Measurements from ENCODE around the gene STYX. TPM values are rescaled to one million over a fixed set of nuclear protein-coding genes. Genes with fewer than 3 reads are reported as not detected.

The STYX gene
- polyA plus RNA-seq, 1 donor from 2014 or later = 15.1 TPM

- H3K9me3 ChIP-seq (ENCODE audit: low read length) = no peaks in the 10 kb centered on the region
- TF ChIP-seq TAF1 (IDR thresholded peaks at IDR 0.05; ENCODE audit: low read depth) (no peak), EP300 (conservative IDR thresholded peaks at IDR 0.05; ENCODE audit: poor library complexity, severe bottlenecking) (no peak), MXI1 (conservative IDR thresholded peaks at IDR 0.05; ENCODE audit: poor library complexity, severe bottlenecking) (no peak), SMC3 (conservative IDR thresholded peaks at IDR 0.05; ENCODE audit: poor library complexity) (no peak), CTCF (IDR thresholded peaks at IDR 0.05; ENCODE audit: poor library complexity, severe bottlenecking) (no peak), EZH2 (IDR thresholded peaks at IDR 0.05; ENCODE audit: borderline replicate concordance, insufficient read depth, low read length, poor library complexity, severe bottlenecking) (no peak), RAD21 (conservative IDR thresholded peaks at IDR 0.05) (no peak), REST (IDR thresholded peaks at IDR 0.05; ENCODE audit: borderline replicate concordance) (no peak), POLR2AphosphoS5 (IDR thresholded peaks at IDR 0.05) (no peak)
- H3K79me2 ChIP-seq (replicated peaks; ENCODE audit: insufficient read depth, low read length) = no peaks in the 10 kb centered on the region
- no peaks in the 10 kb centered on the region for H3F3A ChIP-seq (ENCODE audit: insufficient read depth, low read length, poor library complexity, severe bottlenecking)
- no peaks in the 10 kb centered on the region for H4K20me1 ChIP-seq (ENCODE audit: insufficient read depth)
- H3K9me2 ChIP-seq (ENCODE audit: insufficient read depth, low read length) = no peaks in the 10 kb centered on the region
- H3K36me3 ChIP-seq (ENCODE audit: insufficient read depth, low read length) = no peaks in the 10 kb centered on the region
- no peak overlapping the region for H3K4me3 ChIP-seq (ENCODE audit: low read length)
- no peak overlapping the region for H3K4me2 ChIP-seq (ENCODE audit: low read length)
- no peak overlapping the region for H2AFZ ChIP-seq (ENCODE audit: low read depth, low read length)
- no peak overlapping the region for H3K27ac ChIP-seq (ENCODE audit: low read length)
- no peaks in the 10 kb centered on the region for H3K27me3 ChIP-seq (ENCODE audit: insufficient read depth, low read depth, low read length)
- H3K9ac ChIP-seq (ENCODE audit: low read length) = no peak overlapping the region
Measured at GRCh38 chr14:52806115-52806514, 76.1 kb downstream of the STYX start.

- Histone ChIP-seq H3K27me3 (ENCODE audit: insufficient read depth, low read depth, low read length) (no peaks in the 10 kb centered on the region), H3K79me2 (replicated peaks; ENCODE audit: insufficient read depth, low read length) (no peaks in the 10 kb centered on the region), H3K4me2 (ENCODE audit: low read length) (no peak overlapping the region), H3K4me3 (ENCODE audit: low read length) (no peak overlapping the region), H3F3A (ENCODE audit: insufficient read depth, low read length, poor library complexity, severe bottlenecking) (no peaks in the 10 kb centered on the region), H3K9ac (ENCODE audit: low read length) (no peak overlapping the region), H2AFZ (ENCODE audit: low read depth, low read length) (no peak overlapping the region), H3K27ac (ENCODE audit: low read length) (no peak overlapping the region), H3K9me2 (ENCODE audit: insufficient read depth, low read length) (no peaks in the 10 kb centered on the region), H3K9me3 (ENCODE audit: low read length) (no peaks in the 10 kb centered on the region), H4K20me1 (ENCODE audit: insufficient read depth) (no peaks in the 10 kb centered on the region), H3K36me3 (ENCODE audit: insufficient read depth, low read length) (no peaks in the 10 kb centered on the region)
- no peak for TF ChIP-seq EP300 (conservative IDR thresholded peaks at IDR 0.05; ENCODE audit: poor library complexity, severe bottlenecking)
- no peak for TF ChIP-seq REST (IDR thresholded peaks at IDR 0.05; ENCODE audit: borderline replicate concordance)
- TF ChIP-seq MXI1 (conservative IDR thresholded peaks at IDR 0.05; ENCODE audit: poor library complexity, severe bottlenecking) = no peak
- no peak for TF ChIP-seq CTCF (IDR thresholded peaks at IDR 0.05; ENCODE audit: poor library complexity, severe bottlenecking)
- no peak for TF ChIP-seq EZH2 (IDR thresholded peaks at IDR 0.05; ENCODE audit: borderline replicate concordance, insufficient read depth, low read length, poor library complexity, severe bottlenecking)
- TF ChIP-seq RAD21 (conservative IDR thresholded peaks at IDR 0.05) = no peak
Measured at GRCh38 chr14:52808101-52808500, 78.1 kb downstream of the STYX start.

All from neural cell (in vitro differentiated cells).